GM19467 (cell line): ENCODE measurements around the gene HPCA.

Source experiments
- ATAC-seq: cut with Tn5 transposase; IDR thresholded peaks from one replicate; pipeline ENCODE4 v1.9.1; 2021; ENCODE audit warnings: mild to moderate bottlenecking, moderate library complexity; ENCODE audit not compliant: unreplicated experiment

HPCA gene

DNA sequence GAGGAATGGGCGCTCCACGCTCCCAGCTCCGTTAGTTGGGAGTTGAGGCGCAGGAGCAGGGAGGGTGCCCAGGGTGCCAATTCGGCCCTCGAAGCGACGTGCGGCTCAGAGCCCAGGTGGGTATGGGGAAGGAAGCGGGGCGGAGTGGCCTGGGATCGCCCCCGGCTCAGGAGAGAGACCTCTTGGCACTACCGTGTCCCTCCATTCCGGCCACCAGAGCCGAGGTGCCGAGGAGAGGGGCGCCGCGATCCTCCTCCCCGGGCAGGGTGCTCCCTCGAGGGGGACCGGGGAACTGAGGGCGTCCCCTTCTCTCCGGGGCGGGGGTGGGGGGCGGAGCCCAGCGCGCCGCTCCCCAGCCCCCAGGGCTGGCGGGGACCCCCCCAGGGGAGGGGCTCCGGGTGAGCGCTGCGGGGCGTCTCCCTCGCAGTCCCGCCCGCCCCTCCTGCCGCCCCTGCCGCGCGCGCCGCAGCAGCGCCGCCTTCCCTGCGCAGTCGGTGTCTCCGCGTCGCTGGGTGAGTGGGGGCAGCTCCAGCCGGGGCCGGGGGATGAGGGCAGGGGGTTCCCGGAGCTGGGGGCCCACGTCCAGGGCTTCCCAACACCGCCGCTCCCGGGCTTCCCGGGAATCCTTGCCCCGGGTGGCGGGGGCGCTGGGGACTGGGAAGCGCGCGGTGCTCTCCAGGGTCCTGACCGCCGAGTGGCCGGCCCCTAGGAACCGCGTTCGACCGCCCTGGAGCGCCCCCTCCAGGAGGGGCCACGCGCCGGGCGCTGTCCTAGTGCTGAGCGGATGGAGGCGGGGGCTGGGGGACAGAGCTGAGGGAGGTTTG is at the start of gene HPCA:
Gene HPCA (plus strand): TSS at position 488 of the 824 bp plus-strand sequence. CDS start 2,408 bp downstream, outside the sequence.
- no peak for ATAC-seq

DNA sequence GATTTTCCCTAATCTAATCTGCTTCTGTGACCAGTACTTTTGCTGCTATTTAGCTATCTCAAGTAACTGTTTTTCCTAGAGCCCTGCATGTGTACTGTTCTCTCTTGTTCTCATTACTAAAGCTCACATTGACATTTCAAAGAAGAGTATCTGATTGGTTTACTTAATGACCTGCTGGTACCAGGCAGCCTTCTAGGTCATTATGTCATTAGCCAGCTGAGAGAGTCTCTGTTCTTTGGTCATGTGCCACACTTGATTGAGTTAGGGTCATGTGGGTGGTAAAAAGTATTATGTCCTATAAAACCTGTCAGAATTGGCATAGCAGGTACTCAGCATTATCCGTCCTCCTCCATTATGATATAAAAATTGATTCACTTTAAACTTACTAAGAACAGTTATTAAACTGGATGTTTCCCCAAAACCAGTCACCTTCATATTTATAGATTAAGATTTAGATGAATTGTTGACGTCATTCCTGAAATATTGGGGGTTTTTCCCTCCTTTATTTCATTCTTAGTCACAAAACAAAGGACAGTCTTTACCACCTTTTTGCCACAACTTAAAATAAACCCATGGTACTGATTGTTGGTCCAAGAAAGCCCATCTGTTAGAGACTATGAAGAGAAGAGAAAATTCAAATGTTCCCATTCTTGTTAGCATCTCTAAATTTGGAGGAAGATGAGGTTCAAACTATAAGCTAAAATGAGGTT is 37.8 kb upstream of the HPCA start:
- ATAC-seq, result no peak

DNA sequence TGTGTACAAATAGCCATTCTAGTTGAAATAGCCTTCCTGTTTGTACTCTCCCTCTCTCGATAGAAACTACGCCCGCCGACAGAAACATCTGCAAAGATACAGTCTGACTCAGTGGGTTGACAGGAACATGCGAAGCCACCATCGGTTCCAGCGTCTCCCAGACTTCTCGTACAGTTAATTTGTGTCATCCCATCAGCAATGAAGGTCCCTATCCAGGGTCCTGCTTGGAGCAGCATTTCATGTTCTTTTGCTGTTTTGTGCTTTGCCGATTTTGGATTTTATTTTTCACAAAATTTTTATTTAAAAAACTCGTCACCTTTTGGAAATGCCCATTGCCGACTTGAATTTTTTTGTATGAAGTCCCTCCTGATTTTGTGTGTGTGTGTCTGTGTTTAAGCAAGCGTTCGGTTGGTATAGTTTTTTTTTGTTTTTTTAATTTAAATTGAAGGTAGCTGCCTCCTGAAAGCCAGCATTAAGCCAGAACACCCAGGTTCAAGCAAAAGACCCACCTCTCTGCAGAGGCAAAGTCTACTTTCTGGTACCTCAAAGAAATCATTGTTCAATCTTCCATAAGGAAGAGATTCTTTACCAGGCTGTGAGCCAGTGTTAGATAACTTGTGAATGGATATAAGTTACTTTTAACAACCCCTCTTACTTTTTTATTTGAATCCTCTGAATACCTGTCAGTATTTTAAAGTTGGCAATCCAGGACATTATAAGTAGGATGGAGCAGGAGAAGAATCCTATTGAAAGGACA is 30.3 kb upstream of the HPCA start:
- no peak for ATAC-seq

DNA sequence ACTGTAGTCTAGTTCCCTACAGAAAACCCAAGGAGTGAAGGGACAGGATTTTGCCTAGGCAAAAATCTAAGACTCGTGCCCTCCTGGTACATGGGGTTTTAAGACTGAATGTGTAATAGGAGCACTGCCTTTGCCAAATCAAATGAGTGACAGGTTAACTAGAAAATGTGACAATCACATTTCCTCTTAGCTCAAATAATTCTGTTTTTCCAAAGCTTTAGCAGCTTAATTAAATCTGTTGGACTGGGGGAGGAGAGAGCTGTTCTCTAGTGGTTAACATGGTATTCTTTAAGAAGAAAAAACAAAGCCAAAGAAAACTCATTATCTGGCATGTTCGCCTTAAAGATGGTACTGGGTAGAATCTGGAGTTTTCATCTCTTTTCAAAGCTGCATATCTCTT is 28.2 kb upstream of the HPCA start:
- ATAC-seq, result no peak

DNA sequence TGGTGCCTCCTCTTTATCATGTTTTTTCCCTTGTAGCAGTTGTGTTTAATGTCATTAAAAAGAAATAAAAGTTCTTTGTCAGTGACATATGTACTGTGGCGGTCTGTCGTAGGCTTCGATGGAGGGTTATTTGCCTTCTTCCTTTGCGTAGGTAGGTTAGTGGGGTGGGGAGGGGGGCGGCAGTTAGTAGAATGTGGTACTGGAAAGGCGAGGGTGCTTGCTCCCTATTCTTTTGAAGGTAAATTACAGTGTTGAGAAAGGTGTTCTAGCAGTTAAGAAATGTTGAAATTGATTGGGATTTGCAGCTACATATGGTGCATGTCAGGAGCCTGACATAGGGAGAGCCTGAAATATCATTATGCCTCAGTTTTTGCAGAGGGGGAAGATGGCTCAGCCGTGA is 27.5 kb upstream of the HPCA start:
- no peak for ATAC-seq

DNA sequence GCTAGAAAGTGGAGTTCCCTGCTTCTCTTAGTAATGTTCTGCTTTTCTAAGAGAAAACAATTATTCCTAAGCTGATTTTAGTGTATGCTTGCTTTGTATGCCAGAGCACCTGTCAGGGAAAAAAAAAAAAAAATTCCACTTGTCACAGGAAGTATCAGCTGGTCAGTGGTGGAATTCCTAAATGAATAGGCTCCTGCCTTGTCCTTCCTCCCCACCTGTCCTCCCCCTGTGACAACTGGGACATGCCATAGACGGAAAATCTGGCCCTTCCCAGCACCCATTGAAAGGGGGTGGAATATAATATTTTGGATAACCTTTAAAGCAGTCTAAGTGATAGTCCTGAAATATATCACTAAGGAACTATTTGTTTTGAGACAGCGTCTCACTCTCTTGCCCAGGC is 26.4 kb upstream of the HPCA start:
- ATAC-seq, result no peak

DNA sequence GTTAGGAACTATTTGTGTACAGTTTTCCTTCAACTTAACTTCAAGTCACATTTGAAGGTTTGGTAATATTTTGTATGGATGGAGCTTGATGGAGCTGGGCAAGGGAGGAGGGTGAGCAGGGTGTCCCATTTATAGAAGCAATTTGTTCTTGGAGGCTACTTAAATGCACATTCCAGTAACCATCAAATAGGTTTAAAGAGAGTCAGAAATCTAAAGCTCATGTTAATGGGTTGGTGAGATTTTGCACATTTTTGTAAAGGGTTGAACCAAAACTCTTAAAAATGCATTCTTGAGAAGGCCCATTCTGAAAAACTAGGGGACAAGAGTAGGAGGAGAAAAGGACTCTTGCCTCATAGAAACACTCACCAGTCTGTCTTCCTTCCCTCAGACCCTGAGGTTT is 25.7 kb upstream of the HPCA start:
- ATAC-seq, result no peak

DNA sequence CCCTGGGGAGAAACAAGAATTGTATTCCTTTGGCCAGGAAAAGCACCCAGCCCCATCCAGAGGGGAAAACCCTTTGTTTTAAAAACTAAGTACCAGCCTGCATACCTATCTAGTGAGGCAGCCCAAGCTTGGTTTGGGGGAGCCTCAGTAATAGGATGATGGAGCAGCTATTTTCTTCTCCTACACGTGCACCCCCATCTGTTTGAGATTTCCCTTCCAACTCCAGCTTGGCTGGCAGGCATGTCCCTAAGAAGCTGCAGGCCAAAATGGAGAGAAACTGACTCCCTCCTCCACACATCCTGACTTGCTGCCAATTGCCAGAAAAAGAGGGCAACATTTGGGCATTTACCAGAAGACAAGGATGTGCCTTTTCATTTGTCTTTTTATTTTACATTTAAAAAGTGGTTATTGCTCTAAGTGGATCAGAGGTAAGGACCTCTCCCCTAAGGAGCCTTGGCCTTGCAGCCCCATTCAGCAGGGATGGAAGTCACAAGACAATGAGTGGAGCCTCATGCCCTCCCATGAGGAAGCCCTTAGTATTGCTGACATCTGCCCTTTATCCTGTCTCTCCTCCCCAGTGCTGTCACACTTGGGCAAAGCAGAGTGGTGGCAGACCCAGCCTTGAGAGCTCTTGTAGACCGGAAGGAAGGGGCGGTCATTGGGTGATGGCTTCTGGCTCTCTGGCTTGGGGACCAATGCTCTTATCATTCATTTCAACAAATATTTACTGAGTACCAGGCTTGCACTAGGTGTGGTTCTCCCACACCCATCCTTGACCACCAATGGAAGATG is 24.2 kb upstream of the HPCA start:
- no peak for ATAC-seq

DNA sequence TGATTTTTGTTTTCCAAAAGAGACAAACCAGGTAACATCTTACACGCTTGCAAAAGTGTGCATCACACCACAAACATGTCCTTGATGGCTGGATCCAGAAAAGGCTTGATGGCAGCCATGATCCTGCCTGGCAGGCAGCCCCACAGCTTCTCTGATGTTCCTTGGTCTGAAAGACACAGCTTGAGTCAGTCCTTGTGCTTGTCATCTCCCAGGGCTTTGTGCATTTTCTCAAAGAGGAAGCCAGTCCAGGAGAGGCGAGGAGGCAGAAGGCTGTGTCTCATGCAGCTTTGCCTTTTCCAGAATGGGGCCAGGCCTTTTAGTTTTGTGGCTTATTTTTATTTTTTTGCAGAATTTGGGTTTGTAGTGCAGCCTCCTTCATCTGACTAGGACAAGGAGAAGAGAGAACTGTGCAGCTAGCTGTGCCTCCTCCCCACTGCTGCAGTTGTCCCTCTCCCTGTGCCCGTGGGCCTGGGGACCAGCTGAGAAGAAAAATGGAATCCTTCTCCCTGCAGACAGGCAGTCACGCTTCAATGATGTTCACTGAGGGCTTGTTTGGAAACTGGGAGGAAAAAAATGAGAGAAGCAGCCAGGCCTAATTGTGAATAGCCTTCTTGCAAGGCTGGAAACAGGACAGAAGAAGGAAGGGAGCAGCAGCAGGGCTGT is 22.9 kb upstream of the HPCA start:
- no peak for ATAC-seq

DNA sequence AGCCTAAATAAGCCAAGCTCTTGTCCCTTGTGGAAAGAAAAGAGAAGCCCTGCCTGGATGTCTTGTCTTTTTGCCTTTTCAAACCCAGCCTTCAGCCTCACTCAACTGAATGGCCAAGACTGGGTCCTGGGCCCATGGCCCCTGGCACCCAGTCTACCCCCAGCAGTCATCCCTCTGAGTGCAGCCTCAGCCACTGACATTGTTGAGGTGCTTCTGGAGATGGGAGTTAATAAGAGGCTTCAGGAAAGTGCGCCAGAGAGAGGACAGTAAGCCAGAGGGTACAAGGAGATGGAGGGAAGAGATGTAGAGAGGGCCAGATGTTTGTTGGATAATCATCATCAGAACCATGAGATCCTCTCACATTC is 22.4 kb upstream of the HPCA start:
- ATAC-seq, result no peak

DNA sequence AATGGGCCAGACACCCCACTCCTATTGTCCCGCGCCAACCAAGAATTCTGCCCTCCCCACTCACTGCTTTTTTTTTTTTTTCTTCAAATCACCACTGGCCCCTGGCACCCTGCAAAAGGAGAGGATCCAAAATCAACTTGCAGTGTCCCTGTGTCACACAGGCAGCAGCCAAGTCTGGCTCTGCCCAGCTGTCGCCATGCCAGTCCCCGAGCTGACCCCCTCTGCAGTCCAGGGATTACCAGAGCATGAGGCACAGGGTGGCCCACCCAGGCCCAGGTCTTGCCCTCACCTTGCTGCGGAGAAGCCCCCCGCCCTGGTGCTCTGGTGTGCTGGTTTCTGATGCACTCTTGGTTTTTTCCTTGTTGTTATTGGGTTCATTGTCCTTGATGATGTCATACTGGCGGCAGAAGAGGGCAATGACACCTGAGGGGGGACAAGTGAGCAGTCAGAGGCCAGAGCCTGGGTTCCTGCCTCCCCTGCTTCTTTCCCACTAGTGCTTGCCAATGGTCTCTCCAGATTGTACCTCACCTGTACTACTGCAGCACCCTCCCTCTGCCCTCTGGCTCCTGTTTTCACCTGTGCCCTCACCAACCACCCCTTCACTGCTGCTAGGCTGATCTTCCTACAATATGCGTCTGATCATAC is 21.8 kb upstream of the HPCA start:
- ATAC-seq, result no peak

DNA sequence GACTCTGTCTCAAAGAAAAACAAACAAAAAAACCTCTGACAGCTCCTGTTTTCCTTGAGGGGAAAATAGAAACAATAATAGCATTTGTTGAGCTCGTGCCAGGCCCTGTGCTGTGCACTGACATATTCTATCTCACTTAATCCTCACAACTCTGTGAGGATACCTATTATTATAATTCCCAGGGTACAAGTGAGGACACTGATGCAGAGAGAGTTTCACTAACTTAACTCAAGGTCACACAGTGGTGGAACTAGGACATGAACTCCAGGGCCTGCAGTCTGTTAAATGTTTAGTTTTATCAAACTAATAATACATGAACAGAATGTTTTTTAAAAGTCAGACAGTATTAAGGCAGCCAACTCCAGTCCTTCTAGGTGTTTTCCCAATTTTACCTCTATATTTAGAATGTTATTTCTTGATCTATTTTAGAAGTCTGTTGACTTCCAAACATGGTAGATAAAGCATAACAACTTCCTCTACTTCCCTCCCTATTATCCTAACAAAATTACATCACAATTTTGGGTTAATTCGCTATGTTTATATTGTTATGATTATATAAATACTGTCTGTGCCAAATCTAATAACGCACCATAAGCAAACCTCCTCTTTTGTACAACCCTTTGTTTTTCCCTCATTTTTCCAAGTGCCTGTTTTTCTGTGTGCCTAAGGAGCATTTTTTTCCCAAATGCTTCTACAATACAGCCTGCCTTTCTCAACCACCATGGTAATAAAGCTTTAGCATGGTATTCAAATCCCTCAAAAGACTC is 20.5 kb upstream of the HPCA start:
- ATAC-seq, result no peak

DNA sequence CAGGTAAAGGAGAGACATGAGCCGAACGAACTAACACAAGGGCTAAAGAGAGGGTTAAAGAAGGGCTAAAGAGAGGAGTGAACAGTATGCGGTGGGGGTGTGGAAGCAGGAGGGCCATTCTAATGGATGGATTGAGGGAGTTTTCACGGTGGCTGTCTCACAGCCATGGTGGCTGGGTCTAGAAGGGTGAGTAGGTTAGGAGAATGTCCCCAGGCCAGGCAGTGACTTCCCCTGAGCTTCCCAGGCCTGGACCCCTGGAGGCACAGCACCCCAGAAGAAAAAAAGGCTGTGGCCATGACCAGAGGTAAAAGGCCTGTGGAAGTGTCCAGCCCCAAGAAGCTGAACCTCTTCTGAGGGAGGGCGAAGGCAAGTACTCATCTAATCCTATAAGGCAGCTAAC is 19.1 kb upstream of the HPCA start:
- ATAC-seq, result no peak

DNA sequence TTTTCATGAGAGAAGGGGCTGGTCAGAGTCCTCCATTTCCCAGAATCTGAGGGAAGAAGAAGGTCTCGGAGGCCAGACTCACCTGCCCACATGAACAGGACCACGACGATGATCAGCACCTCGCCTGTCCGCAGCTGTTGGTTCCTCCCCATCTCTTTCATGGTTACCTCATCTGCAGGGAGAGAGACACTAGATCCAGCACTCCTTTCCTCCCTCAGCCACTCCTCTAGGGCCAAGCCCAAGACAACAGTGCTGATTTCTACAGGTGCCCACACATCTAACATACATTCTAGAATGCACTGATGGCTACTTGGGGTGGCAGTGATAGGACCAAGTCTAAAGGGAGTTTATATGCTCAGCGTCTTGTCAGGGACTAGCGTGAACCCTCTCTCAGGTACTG is 18.6 kb upstream of the HPCA start:
- no peak for ATAC-seq

DNA sequence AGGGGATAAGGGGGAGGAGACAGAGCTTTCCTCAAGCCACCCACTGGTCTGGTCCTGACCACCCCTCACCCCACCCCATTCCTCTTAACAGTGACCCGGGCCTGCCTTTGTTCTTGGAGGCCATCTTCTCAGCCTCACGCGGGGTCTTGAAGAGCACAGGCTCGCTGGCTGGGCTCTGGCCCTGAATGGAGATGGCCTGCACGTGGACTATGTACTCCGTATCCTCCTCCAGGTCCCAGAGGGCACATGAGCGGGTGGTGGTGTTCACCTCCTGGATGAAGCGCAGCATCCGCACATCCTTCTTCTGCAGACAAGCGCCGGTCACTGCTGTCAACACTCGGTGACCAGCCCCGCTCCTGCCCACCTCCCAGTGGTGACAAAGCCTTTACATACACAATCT is 18.2 kb upstream of the HPCA start:
- ATAC-seq, result no peak

DNA sequence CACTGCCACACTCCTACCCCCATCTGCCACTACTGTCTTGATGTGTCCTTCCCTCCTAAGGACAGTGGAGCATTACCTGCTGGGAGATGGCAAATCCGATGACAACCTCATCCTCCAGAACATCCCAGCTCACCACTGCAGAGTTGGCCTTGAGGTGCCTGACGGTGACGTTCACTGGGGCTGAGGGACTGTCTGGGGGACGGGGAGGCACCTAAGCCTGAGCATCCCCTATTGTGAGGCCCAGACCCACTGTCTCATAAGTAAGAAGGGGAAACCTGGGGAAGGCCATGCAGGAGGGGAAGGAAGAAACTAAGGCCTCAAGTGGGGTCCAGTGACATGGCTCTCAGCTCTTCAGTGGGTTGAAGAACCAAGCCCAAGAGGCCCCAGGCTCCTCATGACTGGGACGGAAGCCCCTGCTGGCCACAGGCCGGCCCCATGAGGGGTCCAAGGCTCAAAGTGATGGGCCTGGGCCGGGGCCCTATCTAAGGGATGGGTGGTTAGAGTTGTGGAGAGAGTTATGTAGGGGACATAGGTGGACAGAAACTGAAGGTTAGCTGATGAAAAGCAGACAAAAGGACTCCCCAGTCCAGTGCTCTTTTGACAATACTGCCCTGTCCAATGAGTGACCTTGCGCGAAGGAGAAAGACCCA is 17.4 kb upstream of the HPCA start:
- no peak for ATAC-seq

DNA sequence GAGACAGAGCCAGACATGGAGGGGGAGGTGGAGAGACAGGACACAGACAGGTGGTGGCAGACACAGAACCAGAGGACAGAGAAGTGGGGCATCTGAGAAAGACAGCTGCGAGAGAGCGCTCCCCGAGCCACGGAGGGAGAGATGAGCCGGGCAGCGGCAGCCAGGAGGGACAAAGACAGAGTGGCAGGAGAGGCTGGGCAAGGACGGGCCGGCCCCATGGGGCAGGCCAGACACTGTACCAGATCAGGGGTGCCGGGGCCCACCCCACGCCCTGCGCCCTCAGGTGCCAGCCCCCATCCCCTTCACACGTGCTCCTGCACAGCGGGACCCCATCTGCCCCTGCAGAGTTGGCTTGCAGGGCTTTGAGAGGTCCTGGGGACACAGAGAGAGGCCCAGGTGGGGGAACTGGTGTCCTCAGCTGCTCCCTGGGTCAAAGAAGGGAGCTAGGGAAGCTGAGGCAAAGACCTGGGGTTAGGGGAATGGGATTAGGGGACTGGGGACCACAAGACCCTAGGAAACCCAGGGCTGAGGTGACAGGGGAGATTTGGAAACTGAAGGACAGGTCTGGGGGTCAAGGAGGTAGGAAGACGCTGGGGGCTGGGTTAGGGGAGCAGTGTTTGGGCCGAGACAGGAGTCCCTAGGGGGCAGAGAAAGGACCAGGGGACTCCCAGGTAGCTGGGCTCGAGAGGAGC is 16.2 kb upstream of the HPCA start:
- ATAC-seq, result no peak
